SK-N-SH treated with all-trans-retinoic acid at 6 μM for 48 hours (cell line): Measurements from ENCODE around the gene LRCH2.

Source experiments
- ARNTL ChIP-seq: fragments of 450-650 bp; formaldehyde crosslinking; IDR thresholded peaks from 2 replicates; pipeline ENCODE4 v1.5.0; 2020; ENCODE audit warnings: low read depth, mild to moderate bottlenecking, moderate library complexity, borderline replicate concordance
- PATZ1 ChIP-seq: fragments of 250-450 bp; sonication (Bioruptor Pico); IDR thresholded peaks from 2 replicates; pipeline ENCODE4 v1.8.0; 2020; ENCODE audit warnings: mild to moderate bottlenecking, moderate library complexity, borderline replicate concordance
- POU6F1 ChIP-seq: fragments of 250-450 bp; sonication (Bioruptor Pico); IDR thresholded peaks from 2 replicates; pipeline ENCODE4 v1.8.0; 2021; ENCODE audit warnings: low read depth, mild to moderate bottlenecking, moderate library complexity, borderline replicate concordance
- RARB ChIP-seq: fragments of 250-450 bp; sonication (Bioruptor Pico); IDR thresholded peaks from 2 replicates; pipeline ENCODE4 v1.8.0; 2021; ENCODE audit warnings: mild to moderate bottlenecking, moderate library complexity
- SNAI2 ChIP-seq: fragments of 250-450 bp; sonication (Bioruptor Pico); IDR thresholded peaks from 2 replicates; pipeline ENCODE4 v1.5.0; 2020; ENCODE audit warnings: mild to moderate bottlenecking, moderate library complexity
- ZFP3 ChIP-seq: fragments of 250-450 bp; sonication (Bioruptor Pico); IDR thresholded peaks from 2 replicates; pipeline ENCODE4 v1.5.0; 2020; ENCODE audit warnings: mild to moderate bottlenecking, moderate library complexity
- ZFP30 ChIP-seq: fragments of 450-650 bp; formaldehyde crosslinking; IDR thresholded peaks from 2 replicates; pipeline ENCODE4 v1.5.0; 2022; ENCODE audit warnings: mild to moderate bottlenecking, moderate library complexity
- ZNF565 ChIP-seq: fragments of 450-650 bp; formaldehyde crosslinking; conservative IDR thresholded peaks from 2 replicates; pipeline ENCODE4 v1.5.0; 2020; ENCODE audit warnings: low read depth, mild to moderate bottlenecking, moderate library complexity
- ZNF70 ChIP-seq: fragments of 450-650 bp; formaldehyde crosslinking; IDR thresholded peaks from 2 replicates; pipeline ENCODE4 v1.5.0; 2020; ENCODE audit warnings: mild to moderate bottlenecking, moderate library complexity
- TF ChIP-seq, protein P1 (sequence below): fragments of 250-450 bp; sonication (Bioruptor Pico); IDR thresholded peaks from 2 replicates; pipeline ENCODE4 v1.5.1; 2020; ENCODE audit warnings: low read depth, mild to moderate bottlenecking, moderate library complexity

DNA sequence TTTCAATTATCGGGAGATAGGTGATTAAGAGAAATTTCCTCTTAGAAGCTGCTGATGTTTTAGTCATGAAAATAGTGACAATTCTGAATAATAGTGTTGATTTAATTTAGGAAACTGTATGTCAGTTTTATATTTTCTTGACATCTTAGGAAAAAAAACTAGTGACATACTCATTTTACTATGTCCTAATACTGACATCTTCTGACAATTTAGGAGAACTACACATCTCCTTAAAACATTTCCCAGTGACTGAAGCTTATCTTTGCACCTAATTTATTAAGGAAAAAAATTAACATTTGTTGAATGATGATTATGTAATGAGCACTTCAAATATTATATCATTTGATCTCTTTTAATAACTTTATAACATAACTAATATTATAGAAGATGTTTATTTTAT is 86.7 kb downstream of the LRCH2 start:
- TF ChIP-seq, protein P1, sequence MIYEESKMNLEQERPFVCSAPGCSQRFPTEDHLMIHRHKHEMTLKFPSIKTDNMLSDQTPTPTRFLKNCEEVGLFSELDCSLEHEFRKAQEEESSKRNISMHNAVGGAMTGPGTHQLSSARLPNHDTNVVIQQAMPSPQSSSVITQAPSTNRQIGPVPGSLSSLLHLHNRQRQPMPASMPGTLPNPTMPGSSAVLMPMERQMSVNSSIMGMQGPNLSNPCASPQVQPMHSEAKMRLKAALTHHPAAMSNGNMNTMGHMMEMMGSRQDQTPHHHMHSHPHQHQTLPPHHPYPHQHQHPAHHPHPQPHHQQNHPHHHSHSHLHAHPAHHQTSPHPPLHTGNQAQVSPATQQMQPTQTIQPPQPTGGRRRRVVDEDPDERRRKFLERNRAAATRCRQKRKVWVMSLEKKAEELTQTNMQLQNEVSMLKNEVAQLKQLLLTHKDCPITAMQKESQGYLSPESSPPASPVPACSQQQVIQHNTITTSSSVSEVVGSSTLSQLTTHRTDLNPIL (CRISPR knock-in tag) = no peak
- TF ChIP-seq POU6F1 (CRISPR knock-in tag) (no peak), ZFP30 (no peak), ZFP3 (CRISPR knock-in tag) (no peak), ARNTL (CRISPR knock-in tag) (no peak), ZNF565 (CRISPR knock-in tag) (no peak), RARB (CRISPR knock-in tag) (no peak), SNAI2 (CRISPR knock-in tag) (no peak), ZNF70 (CRISPR knock-in tag) (no peak), PATZ1 (CRISPR knock-in tag) (no peak)
